CD14-positive monocyte (primary cell): ENCODE measurements around the gene OR8B8. TPM values are rescaled to one million over a fixed set of nuclear protein-coding genes. Genes with fewer than 3 reads are reported as not detected.

Source experiments
- DNase-seq, 3 donors: peaks; one replicate each; pipeline ENCODE4 v3.0.0-alpha.2; 2011 to 2022
- H2AFZ ChIP-seq: 2 replicates; pipeline ENCODE4 v1.6.0; 2012; ENCODE audit warnings: mild to moderate bottlenecking, low read depth, low read length, inconsistent platforms; ENCODE audit not compliant: insufficient read depth, poor library complexity, severe bottlenecking
- H3K27ac ChIP-seq, 2 donors: 1 replicate in 1 of 2; 2 replicates in 1 of 2; pipeline ENCODE4 v1.5.1; 2012 to 2013; ENCODE audit warnings: low read length in 2 of 2, control low read depth in 1 of 2, inconsistent platforms in 1 of 2, low read depth in 1 of 2, mild to moderate bottlenecking in 1 of 2
- H3K27me3 ChIP-seq, 2 donors: one replicate each; pipeline versions ENCODE4 v1.6.0 to v1.6.1; 2011 to 2013; ENCODE audit warnings: low read length in 2 of 2; ENCODE audit not compliant: control insufficient read depth in 2 of 2, insufficient read depth in 2 of 2
- H3K36me3 ChIP-seq, 2 donors: replicated peaks in 1 of 2; 1 replicate in 1 of 2; 2 replicates in 1 of 2; pipeline versions ENCODE4 v1.5.1 to v1.6.1; 2012 to 2013; ENCODE audit warnings: low read length in 2 of 2, control low read depth in 1 of 2, inconsistent platforms in 1 of 2, mild to moderate bottlenecking in 1 of 2; ENCODE audit not compliant: insufficient read depth in 2 of 2, control insufficient read depth in 1 of 2
- H3K4me1 ChIP-seq, 2 donors: 1 replicate in 1 of 2; 2 replicates in 1 of 2; pipeline versions ENCODE4 v1.5.1 to v1.6.1; 2012 to 2013; ENCODE audit warnings: low read length in 2 of 2, control low read depth in 1 of 2, inconsistent platforms in 1 of 2, mild to moderate bottlenecking in 1 of 2, moderate library complexity in 1 of 2; ENCODE audit not compliant: insufficient read depth in 2 of 2, control insufficient read depth in 1 of 2
- H3K4me2 ChIP-seq: replicated peaks from 2 replicates; pipeline ENCODE3; 2012; ENCODE audit warnings: low read length, moderate library complexity, mild to moderate bottlenecking; ENCODE audit not compliant: poor library complexity, severe bottlenecking; ENCODE audit errors: extremely low read depth
- H3K4me3 ChIP-seq, 3 experiments: fragments of 200-600 bp in 1 of 3; sonication (generic) in 1 of 3; replicated peaks in 1 of 3; 1 replicate in 2 of 3; 2 replicates in 1 of 3; pipeline ENCODE4 v1.5.1; 2011 to 2013; ENCODE audit warnings: low read length in 3 of 3, mild to moderate bottlenecking in 3 of 3, control low read depth in 2 of 3, low read depth in 2 of 3, inconsistent platforms in 1 of 3, moderate library complexity in 1 of 3
- H3K79me2 ChIP-seq: 2 replicates; pipeline ENCODE4 v1.6.0; 2012; ENCODE audit warnings: mild to moderate bottlenecking, control low read depth, inconsistent platforms, low read length, moderate library complexity; ENCODE audit not compliant: insufficient read depth
- H3K9ac ChIP-seq: 2 replicates; pipeline ENCODE4 v1.6.0; 2017; ENCODE audit warnings: low read length, mild to moderate bottlenecking; ENCODE audit not compliant: insufficient read depth, poor library complexity, severe bottlenecking
- H3K9me3 ChIP-seq, 2 donors: replicated peaks in 1 of 2; 1 replicate in 1 of 2; 2 replicates in 1 of 2; pipeline versions ENCODE4 v1.5.1 to v1.6.1; 2012 to 2013; ENCODE audit warnings: low read length in 2 of 2, control low read depth in 1 of 2; ENCODE audit not compliant: control insufficient read depth in 1 of 2, insufficient read depth in 1 of 2
- H4K20me1 ChIP-seq: 2 replicates; pipeline ENCODE4 v1.6.0; 2012; ENCODE audit warnings: mild to moderate bottlenecking, low read length, control low read depth, moderate library complexity; ENCODE audit not compliant: insufficient read depth
- H3K27ac Mint-ChIP-seq, 7 donors: one replicate each; pipeline ENCODE4 v1.8.0; 2020; ENCODE audit warnings: mild to moderate bottlenecking in 7 of 7, mixed read lengths in 7 of 7, moderate library complexity in 6 of 7, inconsistent platforms in 2 of 7
- H3K27me3 Mint-ChIP-seq, 3 donors: one replicate each; pipeline ENCODE4 v1.8.0; 2021 to 2022; ENCODE audit warnings: low read depth in 3 of 3, mild to moderate bottlenecking in 3 of 3, mixed read lengths in 3 of 3, moderate library complexity in 3 of 3, inconsistent platforms in 1 of 3
- H3K36me3 Mint-ChIP-seq, 2 donors: one replicate each; pipeline ENCODE4 v1.8.0; 2020; ENCODE audit warnings: mixed read lengths in 2 of 2, inconsistent platforms in 1 of 2, mild to moderate bottlenecking in 1 of 2
- H3K4me1 Mint-ChIP-seq: one replicate; pipeline ENCODE4 v1.8.0; 2020; ENCODE audit warnings: mild to moderate bottlenecking, mixed read lengths
- H3K4me3 Mint-ChIP-seq, 2 donors: one replicate each; pipeline ENCODE4 v1.8.0; 2020; ENCODE audit warnings: mild to moderate bottlenecking in 2 of 2, mixed read lengths in 2 of 2, moderate library complexity in 1 of 2
- H3K9me3 Mint-ChIP-seq, 7 donors: one replicate each; pipeline ENCODE4 v1.8.0; 2020 to 2022; ENCODE audit warnings: mixed read lengths in 7 of 7, mild to moderate bottlenecking in 6 of 7, moderate library complexity in 6 of 7, inconsistent platforms in 2 of 7
- WGBS: methylation state at CpG from one replicate; pipeline ENCODE4 v1.1.5; 2013; ENCODE audit warnings: missing lambda C conversion rate; ENCODE audit not compliant: insufficient coverage; 5-methylcytosine and 5-hydroxymethylcytosine counted together
- intact Hi-C, 2 donors: fragments of 100-400 bp; cut with micrococcal nuclease; formaldehyde crosslinking; loops; one replicate each; pipeline versions ENCODE4 v1.15.0 to v1.15.1; 2023
- polyA plus RNA-seq, 3 donors: library from polyadenylated mRNA; depleted of rRNA in 1 of 3; unstranded in 2 of 3; stranded (reverse) in 1 of 3; fragments of 300-500 nt in 2 of 3; fragments of >200 nt in 1 of 3; fragmentation: Illumina TruSeq in 2 of 3; gene quantifications; 1 replicate in 2 of 3; 2 replicates in 1 of 3; pipeline ENCODE4 v1.2.3, GENCODE V29; 2012 to 2021
- TF ChIP-seq, protein P1 (sequence below): fragments of 200-600 bp; IDR thresholded peaks from one replicate; pipeline ENCODE4 v1.8.0; 2022; ENCODE audit warnings: antibody characterized with exemption, mild to moderate bottlenecking

OR8B8 gene
- polyA plus RNA-seq, 3 donors, result not detected

- intact Hi-C loops, result no loop called here
- Histone ChIP-seq H3K9ac (no peak overlapping the region), H2AFZ (no peak overlapping the region), H4K20me1 (no peaks in the 10 kb centered on the region), H3K79me2 (no peaks in the 10 kb centered on the region), H3K4me1 (no peaks in the 10 kb centered on the region), H3K27ac (no peak overlapping the region), H3K36me3 (no peaks in the 10 kb centered on the region), H3K4me2 (no peak overlapping the region), H3K27me3 (no peaks in the 10 kb centered on the region), H3K9me3 (no peaks in the 10 kb centered on the region), H3K4me3 (no peak overlapping the region)
- TF ChIP-seq, protein P1, sequence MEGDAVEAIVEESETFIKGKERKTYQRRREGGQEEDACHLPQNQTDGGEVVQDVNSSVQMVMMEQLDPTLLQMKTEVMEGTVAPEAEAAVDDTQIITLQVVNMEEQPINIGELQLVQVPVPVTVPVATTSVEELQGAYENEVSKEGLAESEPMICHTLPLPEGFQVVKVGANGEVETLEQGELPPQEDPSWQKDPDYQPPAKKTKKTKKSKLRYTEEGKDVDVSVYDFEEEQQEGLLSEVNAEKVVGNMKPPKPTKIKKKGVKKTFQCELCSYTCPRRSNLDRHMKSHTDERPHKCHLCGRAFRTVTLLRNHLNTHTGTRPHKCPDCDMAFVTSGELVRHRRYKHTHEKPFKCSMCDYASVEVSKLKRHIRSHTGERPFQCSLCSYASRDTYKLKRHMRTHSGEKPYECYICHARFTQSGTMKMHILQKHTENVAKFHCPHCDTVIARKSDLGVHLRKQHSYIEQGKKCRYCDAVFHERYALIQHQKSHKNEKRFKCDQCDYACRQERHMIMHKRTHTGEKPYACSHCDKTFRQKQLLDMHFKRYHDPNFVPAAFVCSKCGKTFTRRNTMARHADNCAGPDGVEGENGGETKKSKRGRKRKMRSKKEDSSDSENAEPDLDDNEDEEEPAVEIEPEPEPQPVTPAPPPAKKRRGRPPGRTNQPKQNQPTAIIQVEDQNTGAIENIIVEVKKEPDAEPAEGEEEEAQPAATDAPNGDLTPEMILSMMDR, result no peak
- H3K27ac Mint-ChIP-seq, result no peak overlapping the region
- no peak overlapping the region for H3K4me3 Mint-ChIP-seq
- H3K36me3 Mint-ChIP-seq, result no peaks in the 10 kb centered on the region
- H3K9me3 Mint-ChIP-seq, result no peaks in the 10 kb centered on the region
- 86% methylated on average over 3 of the region's 4 CpGs for WGBS
- H3K27me3 Mint-ChIP-seq, result peaks cover 2 to 3% (median 3%) of the 10 kb centered on the region in 3 donors
- no peaks in the 10 kb centered on the region for H3K4me1 Mint-ChIP-seq
- no peak for DNase-seq
Measured at GRCh38 chr11:124465368-124465767, 19.9 kb upstream of the OR8B8 start.

- Histone ChIP-seq H3K4me1 (no peaks in the 10 kb centered on the region), H3K4me2 (no peak overlapping the region), H4K20me1 (no peaks in the 10 kb centered on the region), H3K27ac (no peak overlapping the region), H3K9me3 (peaks cover 6 to 7% of the 10 kb centered on the region in 2 donors), H2AFZ (no peak overlapping the region), H3K27me3 (no peaks in the 10 kb centered on the region), H3K9ac (no peak overlapping the region), H3K79me2 (no peaks in the 10 kb centered on the region), H3K36me3 (no peaks in the 10 kb centered on the region), H3K4me3 (no peak overlapping the region)
- Mint-ChIP-seq H3K4me1 (no peaks in the 10 kb centered on the region), H3K9me3 (peaks cover 0 to 10% (median 3%) of the 10 kb centered on the region in 7 donors), H3K36me3 (no peaks in the 10 kb centered on the region), H3K4me3 (no peak overlapping the region), H3K27me3 (peaks cover 0 to 5% (median 2%) of the 10 kb centered on the region in 3 donors), H3K27ac (no peak overlapping the region)
- intact Hi-C loops, result no loop called here
- no peak for DNase-seq
- TF ChIP-seq, protein P1, result no peak
- 96% methylated on average over 3 of the region's 5 CpGs for WGBS
Measured at GRCh38 chr11:124463990-124464389, 18.5 kb upstream of the OR8B8 start.
